Dermis microvascular lymphatic vessel endothelial cell (primary cell): ENCODE results near the gene NOS2. TPM values are rescaled to one million over a fixed set of nuclear protein-coding genes. Genes with fewer than 3 reads are reported as not detected.
A peak's percentile ranks its signal among the peaks of the same experiment; 100 is the strongest.
"Not testable (repeated sequence)": the region's sequence is repeated elsewhere in the genome, so short reads cannot be mapped to it uniquely, and the experiment has no call there.

Experiments used
- DNase-seq, 2 donors: peaks; one replicate each; pipeline versions ENCODE4 v3.0.0 to v3.0.0-alpha.2; 2010; ENCODE audit warnings: low read depth in 2 of 2
- total RNA-seq: library from RNA; depleted of rRNA; stranded (reverse); fragments of >200 nt; gene quantifications from 2 replicates; pipeline ENCODE4 v1.2.1, GENCODE V29; 2014

The NOS2 gene
- total RNA-seq, 1 donor from 2014 or later = 0.77 TPM

- DNase-seq = no peak
Observed at GRCh38 chr17:27788919-27789318, 11.4 kb downstream of the NOS2 start.

- no peak for DNase-seq
Observed at GRCh38 chr17:27783440-27784350, 16.6 kb downstream of the NOS2 start.

GRCh38 chr17:27782791-27783206 is 17.5 kb downstream of the NOS2 start:
- DNase-seq = peak; percentile 55 to 91

GRCh38 chr17:27780828-27781404 is 19.4 kb downstream of the NOS2 start:
- no peak for DNase-seq

GRCh38 chr17:27780092-27780827 is 20.1 kb downstream of the NOS2 start:
- no peak for DNase-seq

- no peak for DNase-seq
Observed at GRCh38 chr17:27778183-27778582, 22.1 kb downstream of the NOS2 start.

- DNase-seq = no peak
Observed at GRCh38 chr17:27776882-27777624, 23.3 kb downstream of the NOS2 start.

- DNase-seq = no peak
Observed at GRCh38 chr17:27771586-27771985, 28.7 kb downstream of the NOS2 start.

GRCh38 chr17:27770877-27771276 is 29.5 kb downstream of the NOS2 start:
- no peak for DNase-seq

GRCh38 chr17:27768858-27769410 is 31.4 kb downstream of the NOS2 start:
- no peak for DNase-seq

- DNase-seq = no peak
Observed at GRCh38 chr17:27766438-27766837, 33.9 kb downstream of the NOS2 start.

- DNase-seq = no peak
Observed at GRCh38 chr17:27765353-27765752, 35.0 kb downstream of the NOS2 start.

GRCh38 chr17:27764589-27764988 is 35.7 kb downstream of the NOS2 start:
- DNase-seq = no peak

GRCh38 chr17:27762527-27763305 is 37.6 kb downstream of the NOS2 start:
- DNase-seq = peak; percentile 10 to 44

GRCh38 chr17:27760931-27761330 is 39.4 kb downstream of the NOS2 start:
- not testable (repeated sequence) for DNase-seq

- DNase-seq = peak; percentile 14 to 35
Observed at GRCh38 chr17:27760069-27760885, 40.1 kb downstream of the NOS2 start.

- DNase-seq = no peak
Observed at GRCh38 chr17:27759528-27759927, 40.8 kb downstream of the NOS2 start.

- DNase-seq = peak; percentile 34 to 55
Observed at GRCh38 chr17:27756467-27757371, 43.6 kb downstream of the NOS2 start.
